Muscle of leg (tissue), 16 donors: ENCODE results near the gene SHC4. TPM values are rescaled to one million over a fixed set of nuclear protein-coding genes. Genes with fewer than 3 reads are reported as not detected.
A peak's percentile ranks its signal among the peaks of the same experiment; 100 is the strongest.

ENCODE experiments used
- DNase-seq: peaks from one replicate; pipeline ENCODE4 v3.0.0; 2013
- H3K27ac ChIP-seq: one replicate; pipeline ENCODE4 v1.5.1; 2013; ENCODE audit warnings: mild to moderate bottlenecking, low read length, control low read depth
- H3K27me3 ChIP-seq: one replicate; pipeline ENCODE4 v1.6.1; 2013; ENCODE audit warnings: low read length; ENCODE audit not compliant: control insufficient read depth, insufficient read depth
- H3K36me3 ChIP-seq: one replicate; pipeline ENCODE4 v1.6.1; 2013; ENCODE audit warnings: low read length; ENCODE audit not compliant: control insufficient read depth, insufficient read depth
- H3K4me1 ChIP-seq: one replicate; pipeline ENCODE4 v1.6.1; 2013; ENCODE audit warnings: low read length; ENCODE audit not compliant: control insufficient read depth, insufficient read depth
- H3K4me3 ChIP-seq: one replicate; pipeline ENCODE4 v1.5.1; 2013; ENCODE audit warnings: low read length, control low read depth
- H3K9me3 ChIP-seq: replicated peaks from 2 replicates; pipeline ENCODE4 v1.6.1; 2013; ENCODE audit warnings: low read depth, low read length; ENCODE audit not compliant: control insufficient read depth
- WGBS: methylation state at CpG from one replicate; pipeline ENCODE4 v1.1.5; 2013; ENCODE audit warnings: missing lambda C conversion rate; ENCODE audit not compliant: insufficient coverage; 5-methylcytosine and 5-hydroxymethylcytosine counted together
- long read RNA-seq, 11 donors: transcript quantifications; one replicate each; lab custom pipeline, GENCODE V29; 2026
- polyA plus RNA-seq, 8 donors: library from polyadenylated mRNA; unstranded; fragments of 120-200 nt; gene quantifications; one replicate each; pipeline versions ENCODE4 v1.2.1 to v1.2.3, GENCODE V29; 2013; ENCODE audit warnings: inconsistent platforms in 1 of 8, low replicate concordance in 1 of 8; ENCODE audit not compliant: insufficient read length in 8 of 8, insufficient read depth in 1 of 8
- total RNA-seq: library from RNA; stranded (reverse); fragments of 120-200 nt; gene quantifications from one replicate; pipeline ENCODE4 v1.2.4, GENCODE V29; 2013

Gene SHC4
- total RNA-seq (2.0 TPM), polyA plus RNA-seq (1 to 10 TPM; 1.3 to 3.0 (median 1.8) TPM)
- long read RNA-seq, donor 1, result 0 reads
- long read RNA-seq, donor 2, result 0 reads
- long read RNA-seq, donor 3, partial matches to known transcripts, result 839 of 839 reads
- long read RNA-seq, donor 3, other reads (novel, unspliced or antisense), result 0 of 839 reads
- long read RNA-seq, donor 4, partial matches to known transcripts, result 197 of 197 reads
- long read RNA-seq, donor 4, other reads (novel, unspliced or antisense), result 0 of 197 reads
- long read RNA-seq, donor 5, full-length matches to known transcripts, result 3 of 1,301 reads
- long read RNA-seq, donor 5, partial matches to known transcripts, result 1,298 of 1,301 reads
- long read RNA-seq, donor 5, other reads (novel, unspliced or antisense), result 0 of 1,301 reads
- long read RNA-seq, donor 6, result 0 reads
- long read RNA-seq, donor 7, result 0 reads
- long read RNA-seq, donor 8, result 0 reads
- long read RNA-seq, donor 9, result 0 reads
- long read RNA-seq, donor 10, result 0 reads
- long read RNA-seq, donor 11, result 0 reads

- Histone ChIP-seq H3K27me3 (peaks cover 15% of the 10 kb centered on the region), H3K36me3 (no peaks in the 10 kb centered on the region), H3K27ac (peak within 1 kb of the TSS; percentile 31), H3K4me1 (peaks cover 11% of the 10 kb centered on the region), H3K4me3 (peak within 1 kb of the TSS; percentile 57), H3K9me3 (no peaks in the 10 kb centered on the region)
- peak; percentile 87 for DNase-seq
- 0% methylated on average over 9 of the region's 16 CpGs for WGBS
Observed at GRCh38 chr15:48963524-48964113, at the start of gene SHC4. Gene SHC4, minus strand, starts transcription at chr15:48963919. Its CDS starts 904 bp downstream, at chr15:48963015.

GRCh38 chr15:48999314-48999713 is 35.6 kb upstream of the SHC4 start:
- H3K36me3 ChIP-seq, result peaks cover 27% of the 10 kb centered on the region

GRCh38 chr15:48996276-48996675 is 32.6 kb upstream of the SHC4 start:
- no peak for DNase-seq
- H3K4me1 ChIP-seq, result no peaks in the 10 kb centered on the region
- peaks cover 39% of the 10 kb centered on the region for H3K36me3 ChIP-seq
- no peaks in the 10 kb centered on the region for H3K9me3 ChIP-seq
- H3K27ac ChIP-seq, result no peak overlapping the region
- 85% methylated on average over 2 of the region's 2 CpGs for WGBS
- no peak overlapping the region for H3K4me3 ChIP-seq
- no peaks in the 10 kb centered on the region for H3K27me3 ChIP-seq

More at GRCh38 chr15:48999314-48999713, 35.6 kb upstream of the SHC4 start:
- Histone ChIP-seq H3K27ac (no peak overlapping the region), H3K27me3 (no peaks in the 10 kb centered on the region), H3K4me1 (no peaks in the 10 kb centered on the region), H3K9me3 (no peaks in the 10 kb centered on the region), H3K4me3 (no peak overlapping the region)
- DNase-seq, result no peak
- no CpG with 5 or more reads among the region's 2 CpGs for WGBS

GRCh38 chr15:48993380-48993779 is 29.7 kb upstream of the SHC4 start:
- H3K4me3 ChIP-seq, result no peak overlapping the region
- H3K9me3 ChIP-seq, result no peaks in the 10 kb centered on the region
- peak; percentile 59 for DNase-seq
- H3K27ac ChIP-seq, result no peak overlapping the region
- H3K36me3 ChIP-seq, result peaks cover 29% of the 10 kb centered on the region
- H3K4me1 ChIP-seq, result no peaks in the 10 kb centered on the region
- no peaks in the 10 kb centered on the region for H3K27me3 ChIP-seq

GRCh38 chr15:48992545-48992944 is 28.8 kb upstream of the SHC4 start:
- Histone ChIP-seq H3K36me3 (peaks cover 36% of the 10 kb centered on the region), H3K27ac (no peak overlapping the region), H3K4me3 (no peak overlapping the region), H3K9me3 (no peaks in the 10 kb centered on the region), H3K27me3 (no peaks in the 10 kb centered on the region), H3K4me1 (no peaks in the 10 kb centered on the region)
- DNase-seq, result no peak
- 80% methylated on average over 1 of the region's 1 CpG for WGBS

- no peak for DNase-seq
- H3K4me1 ChIP-seq, result no peaks in the 10 kb centered on the region
- no peaks in the 10 kb centered on the region for H3K27me3 ChIP-seq
- 100% methylated on average over 4 of the region's 6 CpGs for WGBS
- peaks cover 33% of the 10 kb centered on the region for H3K36me3 ChIP-seq
- H3K4me3 ChIP-seq, result no peak overlapping the region
- H3K9me3 ChIP-seq, result no peaks in the 10 kb centered on the region
- no peak overlapping the region for H3K27ac ChIP-seq
Observed at GRCh38 chr15:48992096-48992495, 28.4 kb upstream of the SHC4 start.

GRCh38 chr15:48989170-48989569 is 25.5 kb upstream of the SHC4 start:
- Histone ChIP-seq H3K4me3 (no peak overlapping the region), H3K27ac (no peak overlapping the region)

GRCh38 chr15:48987142-48987541 is 23.4 kb upstream of the SHC4 start:
- DNase-seq, result no peak
- H3K36me3 ChIP-seq, result peaks cover 17% of the 10 kb centered on the region
- no peaks in the 10 kb centered on the region for H3K9me3 ChIP-seq
- H3K4me3 ChIP-seq, result no peak overlapping the region
- peaks cover 6% of the 10 kb centered on the region for H3K4me1 ChIP-seq
- no peaks in the 10 kb centered on the region for H3K27me3 ChIP-seq
- no peak overlapping the region for H3K27ac ChIP-seq

More at GRCh38 chr15:48989170-48989569, 25.5 kb upstream of the SHC4 start:
- peaks cover 22% of the 10 kb centered on the region for H3K36me3 ChIP-seq
- no peaks in the 10 kb centered on the region for H3K9me3 ChIP-seq
- H3K4me1 ChIP-seq, result peaks cover 6% of the 10 kb centered on the region
- H3K27me3 ChIP-seq, result no peaks in the 10 kb centered on the region
- WGBS, result no CpG with 5 or more reads among the region's 1 CpG
- no peak for DNase-seq

GRCh38 chr15:48986240-48986639 is 22.5 kb upstream of the SHC4 start:
- Histone ChIP-seq H3K27me3 (peaks cover 4% of the 10 kb centered on the region), H3K27ac (no peak overlapping the region), H3K4me1 (peaks cover 6% of the 10 kb centered on the region), H3K4me3 (no peak overlapping the region), H3K36me3 (peaks cover 9% of the 10 kb centered on the region), H3K9me3 (no peaks in the 10 kb centered on the region)
- WGBS, result no CpG with 5 or more reads among the region's 5 CpGs
- DNase-seq, result no peak

- no peak overlapping the region for H3K27ac ChIP-seq
Observed at GRCh38 chr15:48985516-48985915, 21.8 kb upstream of the SHC4 start.

More at GRCh38 chr15:48985516-48985915, 21.8 kb upstream of the SHC4 start:
- Histone ChIP-seq H3K4me1 (peaks cover 6% of the 10 kb centered on the region), H3K4me3 (no peak overlapping the region), H3K9me3 (no peaks in the 10 kb centered on the region), H3K36me3 (peaks cover 7% of the 10 kb centered on the region), H3K27me3 (peaks cover 4% of the 10 kb centered on the region)
- DNase-seq, result no peak
- no CpG with 5 or more reads among the region's 3 CpGs for WGBS
